SK-N-SH treated with all-trans-retinoic acid at 6 μM for 48 hours (cell line): ENCODE measurements around the gene ATP12A.

Source experiments
- BACH2 ChIP-seq: fragments of 250-450 bp; sonication (Bioruptor Pico); IDR thresholded peaks from 2 replicates; pipeline ENCODE4 v1.9.0; 2021; ENCODE audit warnings: mild to moderate bottlenecking, borderline replicate concordance
- CREB5 ChIP-seq: fragments of 250-450 bp; sonication (Bioruptor Pico); IDR thresholded peaks from 2 replicates; pipeline ENCODE4 v1.5.1; 2020; ENCODE audit warnings: low read depth, mild to moderate bottlenecking, moderate library complexity
- ESRRG ChIP-seq: fragments of 250-450 bp; sonication (Bioruptor Pico); IDR thresholded peaks from 2 replicates; pipeline ENCODE4 v1.6.1; 2021; ENCODE audit warnings: mild to moderate bottlenecking
- TCF4 ChIP-seq: fragments of 250-450 bp; sonication (Bioruptor Pico); IDR thresholded peaks from 2 replicates; pipeline ENCODE4 v1.8.0; 2021; ENCODE audit warnings: mild to moderate bottlenecking, moderate library complexity, borderline replicate concordance
- ZFP3 ChIP-seq: fragments of 250-450 bp; sonication (Bioruptor Pico); IDR thresholded peaks from 2 replicates; pipeline ENCODE4 v1.5.0; 2020; ENCODE audit warnings: mild to moderate bottlenecking, moderate library complexity
- TF ChIP-seq, protein P1 (sequence below): fragments of 250-450 bp; sonication (Bioruptor Pico); IDR thresholded peaks from 2 replicates; pipeline ENCODE4 v1.5.0; 2020; ENCODE audit warnings: mild to moderate bottlenecking, moderate library complexity
- TF ChIP-seq, protein P2 (sequence below): fragments of 250-450 bp; sonication (Bioruptor Pico); IDR thresholded peaks from 2 replicates; pipeline ENCODE4 v1.8.0; 2020; ENCODE audit warnings: mild to moderate bottlenecking, moderate library complexity, borderline replicate concordance

- TF ChIP-seq ZFP3 (CRISPR knock-in tag) (no peak), ESRRG (no peak), TCF4 (CRISPR knock-in tag) (no peak), CREB5 (CRISPR knock-in tag) (no peak), BACH2 (no peak)
- TF ChIP-seq, protein P1, sequence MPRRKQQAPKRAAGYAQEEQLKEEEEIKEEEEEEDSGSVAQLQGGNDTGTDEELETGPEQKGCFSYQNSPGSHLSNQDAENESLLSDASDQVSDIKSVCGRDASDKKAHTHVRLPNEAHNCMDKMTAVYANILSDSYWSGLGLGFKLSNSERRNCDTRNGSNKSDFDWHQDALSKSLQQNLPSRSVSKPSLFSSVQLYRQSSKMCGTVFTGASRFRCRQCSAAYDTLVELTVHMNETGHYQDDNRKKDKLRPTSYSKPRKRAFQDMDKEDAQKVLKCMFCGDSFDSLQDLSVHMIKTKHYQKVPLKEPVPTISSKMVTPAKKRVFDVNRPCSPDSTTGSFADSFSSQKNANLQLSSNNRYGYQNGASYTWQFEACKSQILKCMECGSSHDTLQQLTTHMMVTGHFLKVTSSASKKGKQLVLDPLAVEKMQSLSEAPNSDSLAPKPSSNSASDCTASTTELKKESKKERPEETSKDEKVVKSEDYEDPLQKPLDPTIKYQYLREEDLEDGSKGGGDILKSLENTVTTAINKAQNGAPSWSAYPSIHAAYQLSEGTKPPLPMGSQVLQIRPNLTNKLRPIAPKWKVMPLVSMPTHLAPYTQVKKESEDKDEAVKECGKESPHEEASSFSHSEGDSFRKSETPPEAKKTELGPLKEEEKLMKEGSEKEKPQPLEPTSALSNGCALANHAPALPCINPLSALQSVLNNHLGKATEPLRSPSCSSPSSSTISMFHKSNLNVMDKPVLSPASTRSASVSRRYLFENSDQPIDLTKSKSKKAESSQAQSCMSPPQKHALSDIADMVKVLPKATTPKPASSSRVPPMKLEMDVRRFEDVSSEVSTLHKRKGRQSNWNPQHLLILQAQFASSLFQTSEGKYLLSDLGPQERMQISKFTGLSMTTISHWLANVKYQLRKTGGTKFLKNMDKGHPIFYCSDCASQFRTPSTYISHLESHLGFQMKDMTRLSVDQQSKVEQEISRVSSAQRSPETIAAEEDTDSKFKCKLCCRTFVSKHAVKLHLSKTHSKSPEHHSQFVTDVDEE (CRISPR knock-in tag): no peak
- TF ChIP-seq, protein P2, sequence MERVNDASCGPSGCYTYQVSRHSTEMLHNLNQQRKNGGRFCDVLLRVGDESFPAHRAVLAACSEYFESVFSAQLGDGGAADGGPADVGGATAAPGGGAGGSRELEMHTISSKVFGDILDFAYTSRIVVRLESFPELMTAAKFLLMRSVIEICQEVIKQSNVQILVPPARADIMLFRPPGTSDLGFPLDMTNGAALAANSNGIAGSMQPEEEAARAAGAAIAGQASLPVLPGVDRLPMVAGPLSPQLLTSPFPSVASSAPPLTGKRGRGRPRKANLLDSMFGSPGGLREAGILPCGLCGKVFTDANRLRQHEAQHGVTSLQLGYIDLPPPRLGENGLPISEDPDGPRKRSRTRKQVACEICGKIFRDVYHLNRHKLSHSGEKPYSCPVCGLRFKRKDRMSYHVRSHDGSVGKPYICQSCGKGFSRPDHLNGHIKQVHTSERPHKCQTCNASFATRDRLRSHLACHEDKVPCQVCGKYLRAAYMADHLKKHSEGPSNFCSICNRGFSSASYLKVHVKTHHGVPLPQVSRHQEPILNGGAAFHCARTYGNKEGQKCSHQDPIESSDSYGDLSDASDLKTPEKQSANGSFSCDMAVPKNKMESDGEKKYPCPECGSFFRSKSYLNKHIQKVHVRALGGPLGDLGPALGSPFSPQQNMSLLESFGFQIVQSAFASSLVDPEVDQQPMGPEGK: no peak
Observed at GRCh38 chr13:24741791-24742190, 61.6 kb downstream of the ATP12A start.
